ENCODE data around the gene MICAL2. TPM values are rescaled to one million over a fixed set of nuclear protein-coding genes. Genes with fewer than 3 reads are reported as not detected.

The MICAL2 gene
- total and polyA plus RNA-seq, 2 of the 13 experiments (the other 11 are each of a cell fraction or from before 2014, with no cell fraction given) = 0.78 to 1.1 TPM

- TF ChIP-seq ASH2L (IDR thresholded peaks at IDR 0.05; ENCODE audit: insufficient read length, low read depth, low read length) (no peak), RERE (CRISPR knock-in tag; IDR thresholded peaks at IDR 0.05; ENCODE audit: low read depth) (no peak), SOX13 (IDR thresholded peaks at IDR 0.05) (no peak), SOX13 (CRISPR knock-in tag; conservative IDR thresholded peaks at IDR 0.05 in 1 of 2, IDR thresholded peaks at IDR 0.05 in 1 of 2) (no peak), ZKSCAN5 (CRISPR knock-in tag; IDR thresholded peaks at IDR 0.05) (no peak), ZNF562 (CRISPR knock-in tag; IDR thresholded peaks at IDR 0.05; ENCODE audit: borderline replicate concordance) (no peak), ZMAT5 (CRISPR knock-in tag; IDR thresholded peaks at IDR 0.05; ENCODE audit: borderline replicate concordance, low read depth) (no peak)
Observed at GRCh38 chr11:12155696-12156095, 45.3 kb downstream of the MICAL2 start (continued).
